ENCODE measurements around the gene IQCF6.
"Not testable (repeated sequence)": the region's sequence is repeated elsewhere in the genome, so short reads cannot be mapped to it uniquely, and the experiment has no call there.

DNA sequence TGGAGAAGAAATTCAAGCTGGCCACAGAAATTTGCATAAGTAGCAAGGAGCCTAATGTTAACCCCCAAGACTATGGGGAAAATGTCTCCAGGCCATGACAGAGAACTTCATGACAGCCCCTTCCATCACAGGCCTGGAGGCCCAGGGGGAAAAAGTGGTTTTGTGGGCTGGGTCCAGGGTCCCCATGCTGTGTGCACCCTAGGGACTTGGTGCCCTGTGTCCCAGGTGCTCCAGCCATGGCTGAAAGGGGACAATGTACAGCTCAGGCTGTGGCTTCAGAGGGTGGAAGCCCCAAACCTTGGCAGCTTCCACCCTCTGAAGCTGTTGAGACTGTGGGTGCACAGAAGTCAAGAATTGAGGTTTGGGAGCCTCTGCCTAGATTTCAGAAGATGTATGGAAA lies 8.5 kb upstream of the IQCF6 start:
- TF ChIP-seq POLR2A (IDR thresholded peaks at IDR 0.05; ENCODE audit: low read depth); POLR2AphosphoS5 (IDR thresholded peaks at IDR 0.05): not testable (repeated sequence)
- TF ChIP-seq, protein P1, sequence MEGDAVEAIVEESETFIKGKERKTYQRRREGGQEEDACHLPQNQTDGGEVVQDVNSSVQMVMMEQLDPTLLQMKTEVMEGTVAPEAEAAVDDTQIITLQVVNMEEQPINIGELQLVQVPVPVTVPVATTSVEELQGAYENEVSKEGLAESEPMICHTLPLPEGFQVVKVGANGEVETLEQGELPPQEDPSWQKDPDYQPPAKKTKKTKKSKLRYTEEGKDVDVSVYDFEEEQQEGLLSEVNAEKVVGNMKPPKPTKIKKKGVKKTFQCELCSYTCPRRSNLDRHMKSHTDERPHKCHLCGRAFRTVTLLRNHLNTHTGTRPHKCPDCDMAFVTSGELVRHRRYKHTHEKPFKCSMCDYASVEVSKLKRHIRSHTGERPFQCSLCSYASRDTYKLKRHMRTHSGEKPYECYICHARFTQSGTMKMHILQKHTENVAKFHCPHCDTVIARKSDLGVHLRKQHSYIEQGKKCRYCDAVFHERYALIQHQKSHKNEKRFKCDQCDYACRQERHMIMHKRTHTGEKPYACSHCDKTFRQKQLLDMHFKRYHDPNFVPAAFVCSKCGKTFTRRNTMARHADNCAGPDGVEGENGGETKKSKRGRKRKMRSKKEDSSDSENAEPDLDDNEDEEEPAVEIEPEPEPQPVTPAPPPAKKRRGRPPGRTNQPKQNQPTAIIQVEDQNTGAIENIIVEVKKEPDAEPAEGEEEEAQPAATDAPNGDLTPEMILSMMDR (IDR thresholded peaks at IDR 0.05): not testable (repeated sequence)
